Osteoblast (primary cell): ENCODE data around the gene MDGA2. TPM values are rescaled to one million over a fixed set of nuclear protein-coding genes. Genes with fewer than 3 reads are reported as not detected.

Experiments
- DNase-seq: peaks from one replicate; pipeline ENCODE4 v3.0.0; 2011; ENCODE audit warnings: low spot score, mixed read lengths; ENCODE audit not compliant: insufficient read length; ENCODE audit errors: missing footprints
- H2AFZ ChIP-seq: 2 replicates; pipeline ENCODE4 v1.6.0; 2011; ENCODE audit warnings: mild to moderate bottlenecking, low read length
- H3K27ac ChIP-seq: 2 replicates; pipeline ENCODE4 v1.5.1; 2011; ENCODE audit warnings: mild to moderate bottlenecking, low read depth, low read length, moderate library complexity
- H3K27me3 ChIP-seq: 2 replicates; pipeline ENCODE4 v1.6.0; 2012; ENCODE audit warnings: mild to moderate bottlenecking, control low read depth, inconsistent platforms, low read length, moderate library complexity; ENCODE audit not compliant: insufficient read depth
- H3K36me3 ChIP-seq: 2 replicates; pipeline ENCODE4 v1.5.1; 2011; ENCODE audit warnings: mild to moderate bottlenecking, low read length, control low read depth, moderate library complexity; ENCODE audit not compliant: insufficient read depth
- H3K4me1 ChIP-seq: 2 replicates; pipeline ENCODE4 v1.5.1; 2011; ENCODE audit warnings: mild to moderate bottlenecking, low read length, control low read depth, moderate library complexity; ENCODE audit not compliant: insufficient read depth
- H3K4me2 ChIP-seq: 2 replicates; pipeline ENCODE4 v1.6.0; 2011; ENCODE audit warnings: mild to moderate bottlenecking, low read length; ENCODE audit not compliant: insufficient read depth
- H3K4me3 ChIP-seq: fragments of 200-600 bp; sonication (generic); 3 replicates; pipeline ENCODE4 v1.5.1; 2012; ENCODE audit warnings: mild to moderate bottlenecking, low read length, inconsistent platforms; ENCODE audit not compliant: insufficient read depth
- H3K79me2 ChIP-seq: 2 replicates; pipeline ENCODE4 v1.6.0; 2012; ENCODE audit warnings: mild to moderate bottlenecking, low read length, control low read depth, inconsistent platforms; ENCODE audit not compliant: insufficient read depth
- H3K9me3 ChIP-seq: 2 replicates; pipeline ENCODE4 v1.5.1; 2011; ENCODE audit warnings: low read depth, low read length, control low read depth
- H4K20me1 ChIP-seq: 2 replicates; pipeline ENCODE4 v1.6.0; 2012; ENCODE audit warnings: mild to moderate bottlenecking, low read length, control low read depth; ENCODE audit not compliant: insufficient read depth
- CTCF ChIP-seq: IDR thresholded peaks from 2 replicates; pipeline ENCODE4 v1.5.1; 2011; ENCODE audit warnings: mild to moderate bottlenecking, low read depth, low read length, moderate library complexity; ENCODE audit errors: extremely low read depth
- total RNA-seq: library from RNA; depleted of rRNA; stranded (reverse); fragments of >200 nt; gene quantifications from 2 replicates; pipeline ENCODE4 v1.2.3, GENCODE V29; 2012

MDGA2 gene
- total RNA-seq, 1 donor: not detected

- no peak overlapping the region for H2AFZ ChIP-seq
- TF ChIP-seq CTCF: no peak
- H3K4me2 ChIP-seq: no peak overlapping the region
- no peaks in the 10 kb centered on the region for H3K4me1 ChIP-seq
- H3K4me3 ChIP-seq: no peak overlapping the region
- H3K27me3 ChIP-seq: no peaks in the 10 kb centered on the region
- no peaks in the 10 kb centered on the region for H3K36me3 ChIP-seq
- no peak for DNase-seq
- peaks cover 2% of the 10 kb centered on the region for H3K9me3 ChIP-seq
- no peaks in the 10 kb centered on the region for H3K79me2 ChIP-seq
- H3K27ac ChIP-seq: no peak overlapping the region
- H4K20me1 ChIP-seq: no peaks in the 10 kb centered on the region
Measured at GRCh38 chr14:47167402-47167801, 508.0 kb downstream of the MDGA2 start.

- no peak for TF ChIP-seq CTCF
- H3K4me2 ChIP-seq: no peak overlapping the region
- no peaks in the 10 kb centered on the region for H4K20me1 ChIP-seq
- no peak overlapping the region for H2AFZ ChIP-seq
- H3K36me3 ChIP-seq: no peaks in the 10 kb centered on the region
- H3K27ac ChIP-seq: no peak overlapping the region
- H3K4me1 ChIP-seq: no peaks in the 10 kb centered on the region
- H3K4me3 ChIP-seq: no peak overlapping the region
- no peaks in the 10 kb centered on the region for H3K79me2 ChIP-seq
- peaks cover 2% of the 10 kb centered on the region for H3K9me3 ChIP-seq
- no peaks in the 10 kb centered on the region for H3K27me3 ChIP-seq
- DNase-seq: no peak
Measured at GRCh38 chr14:47155395-47155794, 520.0 kb downstream of the MDGA2 start.

- no peak overlapping the region for H3K27ac ChIP-seq
- no peak for TF ChIP-seq CTCF
- no peaks in the 10 kb centered on the region for H4K20me1 ChIP-seq
- no peak overlapping the region for H3K4me2 ChIP-seq
- DNase-seq: no peak
- no peaks in the 10 kb centered on the region for H3K36me3 ChIP-seq
- H3K9me3 ChIP-seq: peaks cover 2% of the 10 kb centered on the region
- no peaks in the 10 kb centered on the region for H3K27me3 ChIP-seq
- no peak overlapping the region for H2AFZ ChIP-seq
- no peak overlapping the region for H3K4me3 ChIP-seq
- H3K4me1 ChIP-seq: no peaks in the 10 kb centered on the region
- H3K79me2 ChIP-seq: no peaks in the 10 kb centered on the region
Measured at GRCh38 chr14:47154276-47154797, 521.1 kb downstream of the MDGA2 start.

- no peaks in the 10 kb centered on the region for H3K36me3 ChIP-seq
- no peak for DNase-seq
- H4K20me1 ChIP-seq: no peaks in the 10 kb centered on the region
- H3K4me3 ChIP-seq: no peak overlapping the region
- no peaks in the 10 kb centered on the region for H3K4me1 ChIP-seq
- no peak for TF ChIP-seq CTCF
- no peak overlapping the region for H3K4me2 ChIP-seq
- H2AFZ ChIP-seq: no peak overlapping the region
- no peaks in the 10 kb centered on the region for H3K79me2 ChIP-seq
- H3K27ac ChIP-seq: no peak overlapping the region
- H3K9me3 ChIP-seq: peaks cover under 1% of the 10 kb centered on the region
- H3K27me3 ChIP-seq: no peaks in the 10 kb centered on the region
Measured at GRCh38 chr14:47153746-47154145, 521.7 kb downstream of the MDGA2 start.
